ENCODE measurements around the gene ZMYND11.
A peak's percentile ranks its signal among the peaks of the same experiment; 100 is the strongest.

DNA sequence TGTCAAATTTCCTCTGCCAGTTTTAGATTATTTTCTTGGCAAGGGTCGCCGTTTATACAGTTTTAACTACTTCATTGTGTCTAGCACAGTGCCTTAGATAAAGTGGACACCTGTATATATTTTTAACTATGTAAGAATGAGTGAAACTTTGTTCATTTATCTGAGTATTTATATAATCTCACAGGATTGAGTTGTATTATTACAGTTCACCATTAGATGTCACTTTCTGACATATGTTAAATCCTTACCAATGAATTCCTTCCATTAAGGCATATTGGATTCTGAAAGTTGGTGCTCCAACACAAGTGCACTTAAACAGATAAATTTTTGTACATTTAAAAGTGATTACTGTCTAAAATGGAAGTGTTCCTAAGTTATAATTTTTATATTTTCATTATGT is 43.0 kb downstream of the ZMYND11 start:
- TF ChIP-seq, protein P1, sequence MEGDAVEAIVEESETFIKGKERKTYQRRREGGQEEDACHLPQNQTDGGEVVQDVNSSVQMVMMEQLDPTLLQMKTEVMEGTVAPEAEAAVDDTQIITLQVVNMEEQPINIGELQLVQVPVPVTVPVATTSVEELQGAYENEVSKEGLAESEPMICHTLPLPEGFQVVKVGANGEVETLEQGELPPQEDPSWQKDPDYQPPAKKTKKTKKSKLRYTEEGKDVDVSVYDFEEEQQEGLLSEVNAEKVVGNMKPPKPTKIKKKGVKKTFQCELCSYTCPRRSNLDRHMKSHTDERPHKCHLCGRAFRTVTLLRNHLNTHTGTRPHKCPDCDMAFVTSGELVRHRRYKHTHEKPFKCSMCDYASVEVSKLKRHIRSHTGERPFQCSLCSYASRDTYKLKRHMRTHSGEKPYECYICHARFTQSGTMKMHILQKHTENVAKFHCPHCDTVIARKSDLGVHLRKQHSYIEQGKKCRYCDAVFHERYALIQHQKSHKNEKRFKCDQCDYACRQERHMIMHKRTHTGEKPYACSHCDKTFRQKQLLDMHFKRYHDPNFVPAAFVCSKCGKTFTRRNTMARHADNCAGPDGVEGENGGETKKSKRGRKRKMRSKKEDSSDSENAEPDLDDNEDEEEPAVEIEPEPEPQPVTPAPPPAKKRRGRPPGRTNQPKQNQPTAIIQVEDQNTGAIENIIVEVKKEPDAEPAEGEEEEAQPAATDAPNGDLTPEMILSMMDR (IDR thresholded peaks at IDR 0.05), result peak; percentile 19 to 55 (median 38)
- TF ChIP-seq POLR2A (IDR thresholded peaks at IDR 0.05), result no peak
